ENCODE data around the gene ULK4.
"Not testable (repeated sequence)": the region's sequence is repeated elsewhere in the genome, so short reads cannot be mapped to it uniquely, and the experiment has no call there.

ULK4 gene

DNA sequence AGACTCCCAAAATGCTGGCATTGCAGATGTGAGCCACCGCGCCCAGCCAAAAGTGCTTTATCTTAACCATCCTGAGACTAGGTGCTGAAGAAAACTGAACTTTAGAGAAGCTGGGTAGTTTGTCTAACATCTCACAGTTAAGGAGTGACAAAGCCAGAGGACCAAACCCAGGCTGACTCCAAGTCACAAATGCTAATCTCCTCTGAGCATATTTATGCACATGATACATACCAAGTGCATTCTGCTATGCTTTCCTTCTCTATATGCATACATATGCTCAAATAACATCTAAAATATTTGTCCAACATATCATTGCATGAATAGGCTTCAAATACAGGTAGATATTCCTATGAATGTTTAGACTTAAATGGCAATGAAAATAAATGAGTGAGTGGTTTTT is 505.7 kb downstream of the ULK4 start:
- in situ Hi-C loops (cut with HindIII; ENCODE audit: low sequenced_read_pairs), result no loop called here

DNA sequence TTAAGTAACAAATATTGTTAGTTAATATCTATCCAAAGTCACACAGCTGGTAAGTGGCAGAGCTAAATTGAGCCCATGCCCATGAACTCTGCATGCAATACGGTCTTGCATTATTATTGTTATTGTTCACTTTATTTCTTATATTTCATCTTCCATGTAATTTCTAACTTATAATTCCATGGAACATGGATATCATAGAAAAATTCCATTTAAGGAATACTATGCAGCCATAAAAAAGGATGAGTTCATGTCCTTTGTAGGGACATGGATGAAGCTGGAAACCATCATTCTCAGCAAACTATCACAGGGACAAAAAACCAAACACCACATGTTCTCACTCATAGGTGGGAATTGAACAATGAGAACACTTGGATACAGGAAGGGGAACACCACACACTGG is 508.3 kb downstream of the ULK4 start:
- in situ Hi-C loops (cut with HindIII; ENCODE audit: low sequenced_read_pairs), result not testable (repeated sequence)

DNA sequence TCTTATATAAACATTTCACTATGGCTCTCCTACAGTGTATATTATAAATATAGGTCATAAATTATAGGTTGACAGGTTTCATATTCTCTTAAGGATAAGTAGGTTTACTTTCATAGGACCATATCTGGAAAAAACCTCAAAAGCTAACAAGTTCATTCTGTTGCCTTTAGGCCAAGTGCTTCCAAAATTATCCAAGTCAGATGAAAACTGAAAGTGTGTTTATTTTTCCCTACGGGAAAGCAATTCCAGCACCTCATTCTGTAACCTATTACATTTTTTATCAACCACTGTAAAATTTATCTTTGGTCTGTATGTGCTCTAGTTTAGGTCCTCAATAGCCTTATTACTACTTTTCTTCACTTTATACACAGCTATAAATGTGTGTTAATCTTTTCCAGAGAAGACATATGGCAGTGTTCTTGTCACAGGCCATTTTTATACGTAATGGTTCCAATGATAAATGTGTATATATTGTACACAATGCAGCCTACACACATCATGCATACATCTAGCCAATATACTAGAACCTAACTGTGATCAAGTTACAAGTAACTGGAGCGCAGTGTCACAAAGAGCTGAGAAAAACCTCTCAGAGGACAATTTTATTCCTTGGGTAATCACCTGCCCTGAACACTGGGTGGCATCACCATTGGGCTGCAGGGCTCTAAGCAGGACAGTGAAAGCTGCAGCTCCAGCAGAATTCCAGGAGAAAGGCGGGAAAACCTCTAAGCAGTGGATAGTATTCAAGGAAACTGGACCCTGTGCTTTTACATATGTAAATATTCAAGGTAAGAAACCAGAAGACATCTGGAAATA is 511.3 kb downstream of the ULK4 start:
- in situ Hi-C loops (cut with HindIII; ENCODE audit: low sequenced_read_pairs), result no loop called here

DNA sequence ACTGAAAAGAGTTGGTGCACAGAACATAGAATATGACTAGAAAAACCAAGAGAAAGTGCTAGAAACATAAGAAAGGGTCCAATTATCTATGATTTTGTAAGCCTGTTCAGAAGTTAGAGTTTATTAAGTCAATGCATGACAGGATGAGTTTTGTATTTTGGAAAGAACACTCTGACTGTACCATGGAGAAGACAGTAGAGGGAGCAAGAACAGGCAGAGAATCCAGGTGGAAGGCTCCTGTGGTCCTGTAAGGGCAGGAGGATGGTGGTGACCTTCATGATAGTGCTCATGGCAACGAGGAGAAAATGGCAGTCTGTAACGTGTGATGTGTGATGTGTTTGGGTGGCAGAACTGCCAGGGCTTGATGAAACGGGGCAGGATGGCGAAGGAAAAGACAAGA is 513.5 kb downstream of the ULK4 start:
- in situ Hi-C loops (cut with HindIII; ENCODE audit: low sequenced_read_pairs), result no loop called here

DNA sequence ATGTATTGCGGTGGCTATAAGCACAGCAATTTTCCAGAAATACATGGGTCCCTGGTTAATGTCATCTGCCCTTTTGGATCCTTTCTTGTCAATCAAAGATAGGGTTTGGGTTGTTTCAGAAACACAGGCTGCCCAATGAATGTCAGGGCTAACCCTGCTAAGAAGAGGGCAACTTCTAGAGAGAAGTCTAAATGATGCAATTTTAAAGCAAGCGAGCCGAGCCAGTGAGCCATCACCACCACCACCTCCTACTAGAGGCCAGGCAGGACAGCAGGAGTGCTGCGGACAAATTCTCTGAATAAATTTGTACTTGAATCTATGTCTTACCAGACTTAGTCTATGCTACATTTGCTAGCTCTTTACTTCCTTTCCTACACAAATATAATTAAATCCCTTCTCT is 514.2 kb downstream of the ULK4 start:
- in situ Hi-C loops (cut with HindIII; ENCODE audit: low sequenced_read_pairs), result no loop called here

DNA sequence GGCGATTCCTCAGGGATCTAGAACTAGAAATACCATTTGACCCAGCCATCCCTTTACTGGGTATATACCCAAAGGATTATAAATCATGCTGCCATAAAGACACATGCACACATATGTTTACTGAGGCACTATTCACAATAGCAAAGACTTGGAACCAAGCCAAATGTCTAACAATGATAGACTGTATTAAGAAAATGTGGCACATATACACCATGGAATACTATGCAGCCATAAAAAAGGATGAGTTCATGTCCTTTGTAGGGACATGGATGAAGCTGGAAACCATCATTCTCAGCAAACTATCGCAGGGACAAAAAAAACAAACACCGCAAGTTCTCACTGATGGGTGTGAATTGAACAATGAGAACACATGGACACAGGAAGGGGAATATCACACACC is 515.6 kb downstream of the ULK4 start:
- in situ Hi-C loops (cut with HindIII; ENCODE audit: low sequenced_read_pairs), result not testable (repeated sequence)

DNA sequence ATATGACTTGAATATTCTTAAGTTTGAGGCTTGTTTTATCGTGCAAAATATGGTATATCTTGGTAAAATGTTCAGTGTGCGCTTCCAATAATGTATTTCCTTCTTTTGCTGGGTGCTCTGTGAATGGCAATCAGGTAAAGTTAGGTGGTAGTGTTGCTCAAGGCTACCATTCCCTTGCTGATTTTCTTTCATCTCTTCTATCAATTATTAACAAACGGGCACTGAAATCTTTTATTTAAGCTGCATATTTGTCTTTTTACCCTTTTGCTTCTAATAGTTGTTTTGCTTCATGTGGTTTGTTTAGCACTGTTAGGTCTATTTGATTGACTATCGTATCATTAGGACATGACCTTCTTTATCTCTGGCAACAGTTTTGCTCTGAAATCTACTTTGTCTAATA is 520.3 kb downstream of the ULK4 start:
- in situ Hi-C loops (cut with HindIII; ENCODE audit: low sequenced_read_pairs), result no loop called here

DNA sequence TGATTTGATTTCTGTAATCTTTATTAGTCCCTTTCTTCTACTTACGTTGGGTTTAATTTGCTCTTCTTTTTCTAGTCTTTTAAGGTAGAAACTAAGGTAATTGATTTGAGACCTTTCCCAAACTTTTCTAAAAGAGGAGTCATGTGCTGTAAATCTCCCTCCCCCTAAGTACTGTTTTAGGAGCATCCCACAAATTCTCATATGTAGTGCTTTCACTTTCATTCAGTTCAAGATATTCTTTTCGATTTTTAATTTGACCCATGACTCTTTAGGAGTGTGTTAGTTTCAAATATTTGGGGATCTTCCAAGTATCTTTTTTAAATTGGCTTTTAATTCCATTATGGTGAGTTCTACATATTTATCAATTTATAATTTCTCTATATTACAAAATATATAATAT is 520.8 kb downstream of the ULK4 start:
- in situ Hi-C loops (cut with HindIII; ENCODE audit: low sequenced_read_pairs), result no loop called here

DNA sequence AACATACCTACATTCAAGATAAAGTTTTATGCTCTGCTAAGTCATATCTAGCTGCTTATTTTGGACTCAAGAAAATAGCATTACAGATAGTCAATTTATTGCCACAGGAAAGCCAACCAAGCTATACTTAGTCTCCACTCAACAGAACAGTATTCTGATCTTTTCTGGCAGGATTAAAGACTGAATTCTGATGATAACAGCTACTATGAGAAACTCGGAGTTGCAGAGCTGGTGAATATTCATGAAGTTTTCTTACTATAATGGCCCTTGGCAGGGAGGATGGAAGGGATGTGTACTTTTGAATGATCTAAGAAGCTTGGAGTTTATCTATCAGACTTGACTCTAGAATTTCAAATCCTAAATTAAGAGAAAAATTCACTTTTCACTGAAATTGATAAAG is 524.9 kb downstream of the ULK4 start:
- in situ Hi-C loops (cut with HindIII; ENCODE audit: low sequenced_read_pairs), result no loop called here

DNA sequence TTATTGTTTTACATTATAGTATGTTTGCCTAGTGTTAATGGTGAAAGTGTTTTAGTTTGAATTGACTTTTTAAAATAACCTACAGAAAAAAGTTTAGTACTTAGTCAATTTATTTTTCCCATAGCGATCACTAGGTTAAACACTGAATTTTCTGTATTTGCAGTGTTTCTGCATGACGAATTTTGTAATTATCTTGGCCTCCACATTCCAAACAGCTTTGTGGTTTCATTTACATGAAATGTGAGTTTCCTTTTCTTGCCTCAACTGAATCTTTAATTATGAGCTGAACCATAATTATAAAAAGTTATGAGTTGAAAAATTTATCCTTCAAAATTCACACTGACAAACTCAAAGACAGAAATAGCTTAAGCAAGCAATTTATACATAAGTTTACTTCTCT is 527.1 kb downstream of the ULK4 start:
- in situ Hi-C loops (cut with HindIII; ENCODE audit: low sequenced_read_pairs), result no loop called here

DNA sequence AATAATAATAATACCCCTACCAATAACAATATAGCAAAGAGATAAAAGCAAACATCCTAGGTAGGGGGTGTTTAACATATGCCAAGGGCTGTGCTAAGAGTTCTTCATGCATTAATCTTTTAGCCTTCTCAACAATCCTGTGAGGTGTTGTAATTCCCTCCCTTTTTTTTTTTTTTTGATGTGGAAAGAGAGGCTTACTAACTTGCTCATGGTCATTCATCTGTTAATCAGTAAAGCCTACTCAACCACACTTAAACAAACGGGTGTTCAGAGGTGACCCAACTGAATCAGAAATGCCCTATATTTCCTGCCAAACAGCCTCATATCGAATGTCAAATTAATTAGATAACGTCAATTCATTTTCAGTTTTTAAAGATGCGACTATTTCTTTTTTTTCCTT is 530.5 kb downstream of the ULK4 start:
- in situ Hi-C loops (cut with HindIII; ENCODE audit: low sequenced_read_pairs), result no loop called here

DNA sequence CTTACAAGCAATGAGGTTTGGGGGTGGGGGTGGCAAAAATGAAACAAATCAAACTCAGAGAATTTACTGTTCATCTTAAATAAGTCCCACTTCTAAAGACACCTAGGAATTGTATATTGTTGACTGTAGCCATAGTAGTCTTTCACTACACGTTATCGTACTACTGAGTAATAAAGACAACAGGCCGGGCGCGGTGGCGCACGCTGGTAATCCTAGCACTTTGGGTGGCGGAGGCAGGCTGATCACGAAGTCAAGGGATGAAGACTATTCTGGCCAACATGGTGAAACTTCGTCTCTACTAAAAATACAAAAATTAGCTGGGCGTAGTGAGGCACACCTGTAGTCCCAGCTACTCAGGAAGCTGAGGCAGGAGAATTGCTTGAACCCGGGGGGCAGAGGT is 531.0 kb downstream of the ULK4 start:
- in situ Hi-C loops (cut with HindIII; ENCODE audit: low sequenced_read_pairs), result no loop called here

DNA sequence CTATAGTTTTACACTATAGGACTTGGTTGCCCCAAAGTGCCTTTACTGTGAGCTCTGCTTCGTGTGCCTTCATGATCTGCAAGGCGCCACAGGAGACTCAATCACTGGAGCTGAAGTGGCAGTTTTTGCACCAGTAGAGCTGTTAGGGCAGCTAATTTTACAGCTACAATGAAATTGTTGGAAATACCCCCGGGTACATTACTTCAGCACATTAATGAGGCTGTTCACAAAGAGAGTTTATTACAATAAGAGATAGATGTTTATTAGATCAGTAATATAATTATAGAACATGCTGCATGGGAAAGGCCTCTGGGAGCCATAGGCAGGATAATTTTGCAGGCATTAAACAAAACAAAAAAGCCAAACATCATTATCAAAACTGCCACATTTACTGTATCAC is 531.5 kb downstream of the ULK4 start:
- in situ Hi-C loops (cut with HindIII; ENCODE audit: low sequenced_read_pairs), result no loop called here

DNA sequence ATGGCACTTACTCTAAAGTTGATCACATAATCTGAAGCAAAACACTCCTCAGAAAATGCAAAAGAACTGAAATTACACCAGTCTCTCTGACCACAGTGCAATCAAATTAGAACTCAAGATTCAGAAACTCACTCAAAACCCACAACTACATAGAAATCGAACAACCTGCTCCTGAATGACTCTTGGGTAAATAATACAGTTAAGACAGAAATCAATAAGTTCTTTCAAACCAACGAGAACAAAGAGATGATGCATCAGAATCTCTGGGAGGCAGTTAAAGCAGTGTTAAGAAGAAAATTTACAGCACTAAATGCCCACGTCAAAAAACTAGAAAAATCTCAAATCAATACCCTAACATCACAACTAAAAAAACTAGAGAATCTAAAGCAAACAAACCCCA is 535.4 kb downstream of the ULK4 start:
- in situ Hi-C loops (cut with HindIII; ENCODE audit: low sequenced_read_pairs), result no loop called here

DNA sequence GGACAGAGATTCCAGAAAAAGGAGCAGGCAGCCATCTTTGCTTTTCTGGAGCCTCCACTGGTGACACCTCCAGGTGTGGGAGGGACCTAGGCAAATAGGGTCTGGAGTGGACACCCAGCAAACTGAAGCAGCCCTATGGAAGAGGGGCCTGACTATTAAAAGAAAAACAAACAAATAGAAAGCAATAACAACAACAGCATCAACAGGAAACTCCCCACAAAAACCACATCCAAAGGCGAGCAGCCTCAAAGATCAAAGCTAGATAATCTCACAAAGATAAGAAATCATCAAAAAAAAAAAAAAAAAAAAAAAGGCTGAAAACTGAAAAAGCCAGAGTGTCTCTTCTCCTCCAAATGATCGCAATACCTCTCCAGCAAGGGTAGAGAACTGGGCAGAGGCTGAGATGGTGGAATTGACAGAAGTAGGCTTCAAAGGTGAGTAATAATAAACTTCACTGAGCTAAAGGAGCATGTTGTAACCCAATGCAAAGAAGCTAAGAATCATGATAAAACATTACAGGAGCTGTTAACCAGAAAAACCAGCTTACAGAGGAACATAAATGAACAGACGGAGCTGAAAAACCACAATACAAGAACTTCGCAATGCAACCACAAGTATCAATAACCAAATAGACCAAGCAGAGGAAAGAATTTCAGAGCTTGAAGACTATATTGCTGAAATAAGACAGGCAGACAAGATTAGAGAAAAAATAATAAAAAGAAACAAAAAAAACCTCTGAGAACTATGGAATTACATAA is 537.2 kb downstream of the ULK4 start:
- in situ Hi-C loops (cut with HindIII; ENCODE audit: low sequenced_read_pairs), result no loop called here

DNA sequence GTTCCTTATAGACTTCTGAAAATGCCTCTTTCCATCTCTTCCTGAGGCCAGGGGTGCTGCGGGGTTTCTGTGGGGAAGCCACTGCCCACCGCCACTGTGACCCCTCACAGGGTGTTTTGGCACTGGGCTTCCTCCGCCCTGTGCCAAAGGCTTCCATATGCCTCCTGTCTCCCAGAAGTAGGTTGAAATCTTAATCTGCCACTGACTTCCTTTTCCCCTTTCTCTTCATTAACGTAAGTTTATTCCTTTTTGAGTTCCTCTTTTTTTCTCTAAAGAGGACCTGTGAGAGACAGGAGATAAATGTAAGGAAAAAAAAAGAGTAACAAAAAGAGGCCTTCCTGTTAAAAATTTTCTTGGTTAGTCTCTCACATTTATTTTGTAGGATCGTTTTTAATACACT is 542.1 kb downstream of the ULK4 start:
- in situ Hi-C loops (cut with HindIII; ENCODE audit: low sequenced_read_pairs), result no loop called here

DNA sequence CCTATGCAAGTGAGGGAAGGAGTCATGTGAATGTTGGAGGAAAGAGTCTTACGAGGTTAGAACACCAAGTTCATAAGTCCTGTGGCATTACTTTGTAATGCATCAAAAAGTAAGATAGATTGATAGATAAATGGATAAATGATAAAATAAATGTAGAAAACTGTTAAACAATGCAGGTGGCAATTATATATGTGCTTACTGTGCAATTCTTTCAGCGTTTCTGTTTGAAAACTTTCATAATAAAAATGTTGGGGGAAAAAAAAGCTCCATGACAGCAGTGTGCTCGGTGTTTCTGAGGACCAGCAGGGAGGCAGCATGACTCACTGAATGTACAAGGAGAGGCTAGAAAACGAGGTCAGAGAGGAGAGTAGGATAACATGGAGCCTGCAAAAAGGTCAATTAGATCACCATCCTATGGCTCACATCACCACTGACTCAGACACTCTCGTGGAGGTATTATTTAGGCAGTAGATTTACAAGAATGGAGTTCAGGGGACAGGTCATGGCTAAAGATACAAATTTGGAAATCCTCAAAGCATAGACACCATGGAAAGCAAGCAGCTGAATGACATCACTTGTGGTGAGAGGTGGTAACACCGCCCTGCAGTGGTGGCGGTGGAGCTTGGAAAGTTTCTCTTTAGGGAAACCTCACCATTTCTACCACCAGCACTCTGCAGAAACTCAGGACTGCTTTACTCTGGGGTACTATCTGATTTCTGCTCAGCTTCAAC is 542.8 kb downstream of the ULK4 start:
- in situ Hi-C loops (cut with HindIII; ENCODE audit: low sequenced_read_pairs), result no loop called here

DNA sequence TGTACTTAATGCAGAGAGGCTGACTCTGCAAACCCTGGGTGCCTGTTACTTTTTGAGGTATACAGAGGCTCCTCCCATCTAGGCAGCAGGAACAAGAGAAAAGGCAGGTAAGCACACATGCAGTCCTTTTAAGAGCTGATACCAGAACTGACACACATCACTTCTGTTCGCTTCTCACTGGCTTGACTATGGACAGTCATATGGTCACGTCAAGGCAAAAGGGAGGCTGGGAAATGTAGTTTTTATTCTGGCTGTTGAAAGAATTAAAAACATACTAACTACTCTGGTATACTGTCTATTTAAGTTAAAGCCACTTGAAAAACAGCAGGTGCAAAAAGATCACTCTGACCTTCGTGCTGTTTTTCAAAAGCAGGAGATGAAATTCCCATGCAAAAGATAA is 544.3 kb downstream of the ULK4 start:
- in situ Hi-C loops (cut with HindIII; ENCODE audit: low sequenced_read_pairs), result no loop called here

DNA sequence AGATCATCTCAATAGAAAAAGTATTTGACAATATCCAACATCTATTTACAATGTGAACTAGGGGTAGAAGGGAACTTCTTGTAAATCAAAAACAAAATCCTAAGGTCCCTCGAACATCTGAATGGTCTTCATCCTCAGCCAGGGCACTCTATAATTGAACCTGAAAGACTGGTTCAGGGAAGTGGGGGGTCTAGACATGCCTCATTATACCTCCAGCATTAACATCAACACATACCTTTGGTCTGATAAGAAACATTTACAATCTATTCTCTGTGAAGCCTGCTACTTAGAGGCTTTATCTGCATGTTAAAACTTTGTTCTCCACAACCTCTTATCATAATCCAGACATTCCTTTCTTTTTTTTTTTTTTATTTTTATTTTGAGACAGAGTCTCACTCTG is 550.8 kb downstream of the ULK4 start:
- in situ Hi-C loops (cut with HindIII; ENCODE audit: low sequenced_read_pairs), result no loop called here

DNA sequence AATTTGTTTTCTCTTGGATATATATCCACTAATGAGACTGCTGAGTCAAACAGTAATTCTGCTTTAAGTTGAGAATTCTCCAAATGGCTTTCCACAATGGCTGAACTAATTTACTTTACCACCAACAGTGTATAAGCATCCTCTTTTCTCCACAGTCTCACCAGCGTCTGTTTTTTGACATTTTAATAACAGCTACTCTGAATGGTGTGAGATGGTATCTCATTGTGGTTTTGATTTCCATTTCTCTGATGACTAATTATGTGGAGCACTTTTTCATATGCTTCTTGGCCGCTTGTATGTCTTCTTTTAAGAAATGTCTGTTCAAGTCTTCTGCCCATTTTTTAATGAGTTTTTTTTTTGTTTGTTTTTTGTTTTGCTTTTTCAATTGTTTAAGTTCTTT is 556.4 kb downstream of the ULK4 start:
- in situ Hi-C loops (cut with HindIII; ENCODE audit: low sequenced_read_pairs), result no loop called here

DNA sequence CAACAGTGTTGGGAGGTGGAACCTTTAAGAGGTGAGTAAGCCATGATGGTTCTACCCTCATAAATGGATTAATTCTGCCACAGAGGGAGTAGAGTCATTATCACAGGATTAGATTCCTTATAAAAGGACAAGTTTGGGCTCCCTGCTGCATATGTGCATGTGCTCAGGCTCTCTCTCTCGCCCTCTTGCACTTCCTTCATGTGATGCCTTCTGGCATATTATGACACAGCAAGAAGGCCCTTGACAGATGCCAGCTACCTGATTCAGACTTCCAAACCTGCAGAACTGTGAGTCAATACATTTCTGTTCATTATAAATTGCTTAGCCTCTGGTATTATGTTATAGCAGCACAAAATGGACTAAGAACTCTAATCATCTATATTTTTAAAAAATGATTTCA is 557.3 kb downstream of the ULK4 start:
- in situ Hi-C loops (cut with HindIII; ENCODE audit: low sequenced_read_pairs), result no loop called here

DNA sequence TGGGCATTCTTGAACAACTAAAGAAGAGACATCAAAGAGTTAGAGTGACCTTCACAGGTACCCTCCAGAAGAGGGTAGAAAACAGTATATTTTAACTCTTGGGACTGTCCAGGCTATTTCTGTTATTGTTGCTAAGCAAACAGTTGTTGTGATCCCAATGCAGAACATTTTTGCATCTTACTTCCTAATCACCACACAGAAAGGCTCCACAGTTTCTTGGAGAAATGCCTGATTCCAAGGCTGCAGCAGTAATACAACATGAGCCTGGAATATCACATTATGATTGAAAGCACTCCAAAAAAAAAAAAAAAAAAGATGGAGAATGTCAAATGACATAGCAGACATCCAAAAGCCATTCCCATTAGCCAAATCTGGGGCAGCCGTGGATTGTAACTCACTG is 567.0 kb downstream of the ULK4 start:
- in situ Hi-C loops (cut with HindIII; ENCODE audit: low sequenced_read_pairs), result no loop called here

All from DLD1 (cell line).